PC-3 (cell line): Measurements from ENCODE around the gene PHYKPL.

Experiments used
- CTCF ChIP-seq: fragments of 300-600 bp; sonication (generic); conservative IDR thresholded peaks from 2 replicates; pipeline ENCODE4 v1.5.1; 2017; ENCODE audit warnings: antibody characterized with exemption, low read depth, mild to moderate bottlenecking, low read length
- EZH2 ChIP-seq: fragments of 300-600 bp; sonication (generic); IDR thresholded peaks from one replicate; pipeline ENCODE4 v1.6.1; 2017; ENCODE audit warnings: antibody characterized with exemption, mild to moderate bottlenecking, low read length; ENCODE audit not compliant: unreplicated experiment
- EZH2phosphoT487 ChIP-seq: fragments of 300-600 bp; sonication (generic); IDR thresholded peaks from 2 replicates; pipeline ENCODE4 v1.6.1; 2018; ENCODE audit warnings: mild to moderate bottlenecking, antibody characterized with exemption, low read length, borderline replicate concordance

- TF ChIP-seq CTCF (peak; percentile 28; the same call in 1 of the 2 replicates), EZH2 (no peak), EZH2phosphoT487 (no peak)
These were observed 23.9 kb downstream of the PHYKPL start for GRCh38 chr5:178208540-178209227.
